ENCODE results near the gene KCNH6.

KCNH6 gene

GRCh38 chr17:63523253-63523855, at the start of gene KCNH6:
Gene KCNH6, plus strand, starts transcription at chr17:63523358. Its CDS starts 56 bp downstream, at chr17:63523414.
- no peak for DNase-seq (ENCODE audit: low read depth in 2 of 2)

GRCh38 chr17:63474174-63474573, 49.0 kb upstream of the KCNH6 start:
- no peak for DNase-seq (ENCODE audit: low read depth in 2 of 2)

- DNase-seq (ENCODE audit: low read depth in 2 of 2): no peak
Observed at GRCh38 chr17:63474586-63475460, 48.3 kb upstream of the KCNH6 start.

- DNase-seq (ENCODE audit: low read depth in 2 of 2): no peak
Observed at GRCh38 chr17:63475491-63476412, 47.4 kb upstream of the KCNH6 start.

GRCh38 chr17:63476459-63476853, 46.7 kb upstream of the KCNH6 start:
- DNase-seq (ENCODE audit: low read depth in 2 of 2): no peak

- no peak for DNase-seq (ENCODE audit: low read depth in 2 of 2)
Observed at GRCh38 chr17:63476854-63477479, 46.2 kb upstream of the KCNH6 start, which contains the start of gene ACE. Gene ACE, plus strand, starts transcription at chr17:63477061. Its CDS starts 34 bp downstream, at chr17:63477095.

- no peak for DNase-seq (ENCODE audit: low read depth in 2 of 2)
Observed at GRCh38 chr17:63477480-63478440, 45.4 kb upstream of the KCNH6 start.

GRCh38 chr17:63478814-63479494, 44.2 kb upstream of the KCNH6 start:
- peak; percentile 41 to 49 for DNase-seq (ENCODE audit: low read depth in 2 of 2)

- DNase-seq (ENCODE audit: low read depth in 2 of 2): no peak
Observed at GRCh38 chr17:63479495-63480184, 43.5 kb upstream of the KCNH6 start.

- no peak for DNase-seq (ENCODE audit: low read depth in 2 of 2)
Observed at GRCh38 chr17:63480192-63480784, 42.9 kb upstream of the KCNH6 start.

GRCh38 chr17:63480826-63481487, 42.2 kb upstream of the KCNH6 start:
- DNase-seq (ENCODE audit: low read depth in 2 of 2): no peak

- no peak for DNase-seq (ENCODE audit: low read depth in 2 of 2)
Observed at GRCh38 chr17:63481488-63481870, 41.7 kb upstream of the KCNH6 start.

GRCh38 chr17:63482509-63482908, 40.6 kb upstream of the KCNH6 start:
- DNase-seq (ENCODE audit: low read depth in 2 of 2): no peak

GRCh38 chr17:63483038-63483437, 40.1 kb upstream of the KCNH6 start:
- no peak for DNase-seq (ENCODE audit: low read depth in 2 of 2)

GRCh38 chr17:63483655-63484575, 39.2 kb upstream of the KCNH6 start:
- DNase-seq (ENCODE audit: low read depth in 2 of 2): no peak

- DNase-seq (ENCODE audit: low read depth in 2 of 2): no peak
Observed at GRCh38 chr17:63486317-63487013, 36.7 kb upstream of the KCNH6 start.

- DNase-seq (ENCODE audit: low read depth in 2 of 2): no peak
Observed at GRCh38 chr17:63487014-63487339, 36.2 kb upstream of the KCNH6 start.
